Stimulated activated naive CD8-positive, alpha-beta T cell treated with anti-CD3 and anti-CD28 coated beads, Interleukin-15, Interleukin-2, amounts not matched to agents 100 ng/mL and 50 ng/mL, for 24 hours (primary cell): ENCODE data around the gene RTTN.
"Not testable (repeated sequence)": the region's sequence is repeated elsewhere in the genome, so short reads cannot be mapped to it uniquely, and the experiment has no call there.

ENCODE experiments used
- H3K27ac Mint-ChIP-seq: one replicate; pipeline ENCODE4 v1.8.0; 2021; ENCODE audit warnings: mild to moderate bottlenecking, mixed read lengths
- H3K27me3 Mint-ChIP-seq: one replicate; pipeline ENCODE4 v1.8.0; 2021; ENCODE audit warnings: mixed read lengths
- H3K36me3 Mint-ChIP-seq: one replicate; pipeline ENCODE4 v1.8.0; 2021; ENCODE audit warnings: low read depth, mixed read lengths
- H3K4me1 Mint-ChIP-seq: one replicate; pipeline ENCODE4 v1.8.0; 2021; ENCODE audit warnings: low read depth, mixed read lengths
- H3K4me3 Mint-ChIP-seq: one replicate; pipeline ENCODE4 v1.8.0; 2021; ENCODE audit warnings: mild to moderate bottlenecking, mixed read lengths
- H3K9me3 Mint-ChIP-seq: one replicate; pipeline ENCODE4 v1.8.0; 2021; ENCODE audit warnings: mixed read lengths

RTTN gene, protein sequence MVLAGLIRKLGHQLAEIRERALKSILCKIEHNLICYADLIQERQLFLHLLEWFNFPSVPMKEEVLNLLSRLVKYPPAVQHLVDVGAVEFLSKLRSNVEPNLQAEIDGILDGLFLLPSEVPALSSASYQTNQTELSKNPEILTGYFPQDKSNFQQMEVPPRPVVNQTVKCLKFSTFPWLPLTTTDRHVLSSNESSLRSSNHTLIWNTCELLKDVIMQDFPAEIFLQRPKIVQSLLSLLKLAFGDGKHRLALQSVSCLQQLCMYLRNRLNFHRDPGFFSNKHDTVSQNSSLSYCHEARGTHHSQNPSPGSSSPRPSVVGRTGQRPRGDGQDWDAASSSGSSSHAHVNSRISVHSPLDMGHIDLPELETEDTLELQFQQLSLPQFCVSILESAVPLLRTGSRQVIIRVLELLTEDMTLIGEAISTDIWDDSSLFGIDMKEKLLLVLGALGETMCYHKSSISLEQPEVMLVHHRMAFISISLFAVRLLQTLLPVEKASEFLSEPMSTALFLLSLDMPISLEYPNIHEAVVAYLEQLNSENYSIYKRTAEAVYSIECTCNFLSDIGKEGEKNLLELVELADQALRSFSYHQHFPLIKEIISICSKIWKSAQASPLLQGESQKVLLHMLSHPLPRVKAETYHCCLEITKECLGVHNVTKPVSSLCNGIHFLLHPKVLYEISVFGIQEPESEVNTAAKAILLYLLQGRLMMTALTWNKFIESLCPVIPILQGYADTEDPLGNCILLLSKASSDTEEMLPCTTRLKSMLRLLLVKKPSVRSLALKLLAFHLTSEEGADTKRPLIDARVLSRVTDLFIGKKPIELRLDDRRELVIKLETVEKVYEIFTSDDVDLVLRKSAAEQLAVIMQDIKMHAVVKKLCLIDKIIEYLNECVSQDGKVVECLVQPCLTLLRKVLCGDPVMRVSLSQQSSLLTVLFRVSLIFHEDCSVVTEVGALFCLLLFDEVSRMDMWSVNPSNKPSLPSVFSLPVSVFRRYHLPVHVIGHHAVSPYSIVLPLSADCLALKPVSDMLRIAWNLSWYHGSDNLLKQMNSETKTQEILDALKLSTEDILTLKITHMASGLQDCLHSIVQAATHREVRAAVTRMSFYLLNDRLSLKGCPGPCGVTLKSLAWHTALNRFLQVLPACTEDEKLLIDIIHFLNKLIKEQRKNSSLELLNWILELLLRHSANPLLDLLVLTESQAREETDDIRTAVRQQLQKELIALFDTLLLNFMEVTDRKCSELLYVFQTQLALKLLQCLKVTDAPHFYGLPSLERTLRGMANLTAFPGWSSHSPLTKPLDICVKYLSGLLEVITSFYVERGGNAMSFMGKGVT (N-terminal part only)

DNA sequence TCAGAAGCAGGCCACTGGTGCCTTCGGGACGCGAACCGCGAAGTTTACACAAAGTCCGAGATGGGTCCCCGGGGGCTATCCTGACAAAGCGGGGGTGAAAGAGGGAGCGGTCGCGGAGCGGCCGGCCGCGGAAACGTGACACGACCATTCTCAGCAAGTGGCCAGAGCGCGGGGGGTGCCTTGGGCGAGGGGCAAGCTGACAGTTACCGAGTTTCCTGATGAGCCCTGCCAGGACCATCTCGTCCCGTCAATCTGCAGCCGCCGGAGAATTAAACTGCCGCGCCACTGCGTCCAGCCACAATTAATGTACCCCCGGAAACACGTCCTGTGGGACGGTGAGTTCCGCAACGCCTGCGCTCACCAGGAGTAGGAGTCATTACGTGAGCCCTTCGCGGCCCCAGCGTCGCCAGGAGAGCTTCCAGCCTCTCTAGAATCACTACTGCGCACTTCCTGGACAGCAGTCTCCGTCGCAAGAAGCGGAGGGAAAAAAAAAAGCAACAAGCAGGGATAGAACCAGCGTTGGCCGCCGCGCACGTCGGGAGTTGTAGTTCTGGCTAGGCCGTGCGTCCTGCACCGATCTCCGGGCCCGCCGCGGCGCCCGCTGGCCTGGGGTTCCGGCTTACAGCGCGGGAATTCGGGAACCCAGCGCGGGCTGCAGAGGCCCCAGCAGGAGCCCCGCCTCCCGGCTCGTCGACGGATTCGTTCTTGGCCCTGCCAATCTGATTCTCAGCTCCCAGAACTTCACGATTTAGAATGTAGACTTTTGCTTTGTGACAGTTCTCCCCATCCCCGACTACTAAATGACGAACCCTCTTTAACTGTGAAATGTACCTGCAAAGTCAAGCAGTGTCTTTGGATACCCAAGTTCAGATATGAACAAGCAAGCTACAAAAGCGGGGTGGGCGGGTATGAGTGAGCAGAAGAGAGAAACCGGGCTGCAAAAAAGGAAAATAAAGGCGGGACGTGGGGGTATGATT is at the start of gene RTTN:
Gene RTTN, minus strand, starts transcription at position 267 of the 977 bp plus-strand sequence. Its CDS starts 29 bp downstream, at position 238.
- Mint-ChIP-seq H3K27me3 (no peaks in the 10 kb centered on the region), H3K36me3 (peaks cover 17% of the 10 kb centered on the region), H3K4me1 (peaks cover 27% of the 10 kb centered on the region), H3K27ac (peak within 1 kb of the TSS; percentile 100), H3K4me3 (peak within 1 kb of the TSS; percentile 99), H3K9me3 (no peaks in the 10 kb centered on the region)

DNA sequence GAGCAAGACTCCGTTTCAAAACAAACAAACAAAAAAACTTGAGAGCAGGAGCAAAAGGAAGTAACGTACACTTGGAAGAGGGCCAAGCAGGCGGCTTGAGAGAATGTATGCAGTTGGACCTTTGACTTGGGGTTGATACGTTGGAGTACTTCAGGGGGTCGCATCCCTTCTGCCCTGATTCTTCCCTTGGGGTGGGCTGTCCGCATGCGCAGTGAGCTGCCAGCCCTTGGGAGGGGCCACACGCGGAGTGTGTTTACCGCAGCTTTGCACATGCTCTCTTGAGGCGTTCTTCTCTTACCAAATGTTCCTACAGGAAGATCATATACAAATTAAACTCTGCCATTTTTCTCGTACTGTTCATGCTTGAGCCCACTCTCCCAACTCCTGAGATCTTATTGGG is 45.3 kb upstream of the RTTN start:
- H3K36me3 Mint-ChIP-seq = no peaks in the 10 kb centered on the region
- no peak overlapping the region for H3K4me3 Mint-ChIP-seq

DNA sequence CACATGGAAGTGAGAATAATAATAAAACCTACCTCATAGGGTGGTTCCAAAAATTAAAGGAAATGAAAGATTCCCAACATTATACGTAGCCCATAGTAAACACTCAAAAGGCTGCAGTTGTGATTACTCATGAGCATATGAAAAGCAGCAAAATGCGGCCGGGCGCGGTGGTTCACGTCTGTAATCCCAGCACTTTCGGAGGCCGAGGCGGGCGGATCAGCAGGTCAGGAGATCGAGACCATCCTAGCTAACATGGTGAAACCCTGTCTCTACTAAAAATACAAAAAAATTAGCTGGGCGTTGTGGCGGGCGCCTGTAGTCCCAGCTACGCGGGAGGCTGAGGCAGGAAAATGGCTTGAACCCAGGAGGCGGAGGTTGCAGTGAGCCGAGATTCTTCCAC is 44.4 kb upstream of the RTTN start:
- H3K27me3 Mint-ChIP-seq, H3K36me3 Mint-ChIP-seq, H3K27ac Mint-ChIP-seq, H3K4me1 Mint-ChIP-seq, H3K9me3 Mint-ChIP-seq, H3K4me3 Mint-ChIP-seq: not testable (repeated sequence)

More for the DNA sequence above, 45.3 kb upstream of the RTTN start:
- peaks cover 4% of the 10 kb centered on the region for H3K27me3 Mint-ChIP-seq
- no peak overlapping the region for H3K27ac Mint-ChIP-seq
- no peaks in the 10 kb centered on the region for H3K9me3 Mint-ChIP-seq
- no peaks in the 10 kb centered on the region for H3K4me1 Mint-ChIP-seq

DNA sequence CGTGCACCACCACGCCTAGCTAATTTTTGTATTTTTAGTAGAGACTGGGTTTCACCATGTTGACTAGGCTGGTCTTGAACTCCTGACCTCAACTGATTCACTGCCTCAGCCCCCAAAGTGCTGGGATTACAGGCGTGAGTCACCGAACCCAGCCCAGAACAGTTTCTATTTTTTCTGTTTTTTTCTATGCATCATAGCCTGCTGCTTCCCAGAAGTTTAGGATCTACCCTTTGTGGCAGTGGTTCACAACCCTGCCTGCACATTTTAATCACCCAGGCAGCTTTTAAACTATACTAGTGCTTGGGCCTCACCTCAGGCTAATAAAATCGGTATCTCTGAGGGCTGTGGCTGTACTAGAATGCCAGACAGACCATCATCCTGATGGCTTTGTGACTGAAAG is 43.6 kb upstream of the RTTN start:
- Mint-ChIP-seq H3K27me3 (no peaks in the 10 kb centered on the region), H3K9me3 (no peaks in the 10 kb centered on the region), H3K4me3 (no peak overlapping the region), H3K4me1 (no peaks in the 10 kb centered on the region), H3K27ac (no peak overlapping the region), H3K36me3 (no peaks in the 10 kb centered on the region)

DNA sequence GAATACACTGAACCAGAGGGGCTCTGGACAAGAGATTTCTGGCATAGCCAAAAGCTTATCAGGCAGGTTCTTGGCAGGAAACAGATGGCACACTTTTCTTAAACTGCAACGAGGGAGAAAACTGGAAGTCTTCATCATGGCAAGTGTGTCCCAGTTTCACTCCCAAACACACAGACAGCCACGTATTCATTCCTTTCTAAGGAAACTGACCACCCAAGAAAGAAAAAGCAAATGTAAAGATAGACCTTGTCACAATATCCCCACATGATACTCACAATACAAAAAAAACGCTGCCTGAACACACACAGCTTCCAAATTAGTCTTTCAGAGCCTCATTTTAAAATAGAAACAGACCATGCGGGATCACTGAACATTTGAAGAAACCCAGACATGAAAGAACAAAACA is 40.6 kb upstream of the RTTN start:
- Mint-ChIP-seq H3K36me3 (no peaks in the 10 kb centered on the region), H3K27me3 (peaks cover 6% of the 10 kb centered on the region), H3K4me3 (no peak overlapping the region), H3K9me3 (no peaks in the 10 kb centered on the region), H3K4me1 (no peaks in the 10 kb centered on the region), H3K27ac (no peak overlapping the region)

DNA sequence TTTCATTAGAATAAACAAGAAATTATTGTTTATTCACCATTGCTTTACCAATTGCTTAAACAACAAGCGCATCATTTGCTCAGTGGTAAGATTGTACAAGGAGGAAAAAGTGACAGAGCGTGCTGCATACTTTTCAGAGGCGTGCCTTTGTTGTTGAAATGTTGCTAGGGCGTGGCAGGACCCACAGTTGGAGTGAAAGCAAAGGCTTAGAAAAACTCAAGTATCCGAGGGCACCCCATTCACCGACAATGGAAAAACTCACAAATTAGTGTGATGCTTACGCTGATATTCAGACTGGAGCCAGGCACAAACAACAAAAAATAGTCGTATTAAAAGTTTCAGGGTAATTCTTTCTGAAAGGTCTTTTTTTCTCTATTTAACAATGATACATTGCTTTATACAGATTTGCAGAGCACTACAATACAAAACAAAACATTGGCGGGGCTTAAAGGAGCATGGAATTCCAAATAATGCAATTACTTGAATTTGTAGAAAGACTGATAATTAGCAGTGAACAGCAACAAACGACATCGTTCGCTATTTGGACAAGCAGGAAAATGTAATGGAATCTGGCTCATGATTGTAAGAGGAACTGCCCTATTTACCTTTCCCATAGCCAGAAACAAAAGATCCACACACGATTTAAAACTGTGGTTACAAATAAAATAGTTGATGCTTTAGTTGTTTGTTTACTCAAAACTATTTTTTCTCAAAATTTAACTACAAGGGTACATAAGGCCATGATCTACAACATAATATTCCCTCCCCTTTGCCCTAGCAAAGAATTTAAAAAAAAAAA is 37.8 kb upstream of the RTTN start:
- H3K27me3 Mint-ChIP-seq = peaks cover 16% of the 10 kb centered on the region
- H3K27ac Mint-ChIP-seq = no peak overlapping the region
- H3K4me1 Mint-ChIP-seq = no peaks in the 10 kb centered on the region
- no peaks in the 10 kb centered on the region for H3K36me3 Mint-ChIP-seq
- H3K9me3 Mint-ChIP-seq = no peaks in the 10 kb centered on the region
- H3K4me3 Mint-ChIP-seq = no peak overlapping the region

DNA sequence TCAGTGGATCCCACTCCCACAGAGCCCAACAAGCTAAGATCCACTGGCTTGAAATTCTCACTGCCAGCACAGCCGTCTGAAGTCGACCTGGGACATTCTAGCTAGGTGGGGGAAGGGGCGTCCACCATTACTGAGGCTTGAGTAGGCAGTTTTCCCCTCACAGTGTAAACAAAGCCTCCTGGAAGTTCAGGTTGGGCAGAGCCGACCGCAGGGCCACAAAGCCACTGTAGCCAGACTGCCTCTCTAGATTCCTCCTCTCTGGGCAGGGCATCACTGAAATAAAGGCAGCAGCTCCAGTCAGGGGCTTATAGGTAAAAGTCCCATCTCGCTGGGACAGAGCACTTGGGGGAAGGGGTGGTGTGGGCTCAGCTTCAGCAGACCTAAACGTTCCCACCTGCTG is 31.4 kb upstream of the RTTN start:
- H3K27me3 Mint-ChIP-seq = peaks cover 34% of the 10 kb centered on the region
- H3K36me3 Mint-ChIP-seq, H3K9me3 Mint-ChIP-seq, H3K4me1 Mint-ChIP-seq, H3K27ac Mint-ChIP-seq, H3K4me3 Mint-ChIP-seq: not testable (repeated sequence)

DNA sequence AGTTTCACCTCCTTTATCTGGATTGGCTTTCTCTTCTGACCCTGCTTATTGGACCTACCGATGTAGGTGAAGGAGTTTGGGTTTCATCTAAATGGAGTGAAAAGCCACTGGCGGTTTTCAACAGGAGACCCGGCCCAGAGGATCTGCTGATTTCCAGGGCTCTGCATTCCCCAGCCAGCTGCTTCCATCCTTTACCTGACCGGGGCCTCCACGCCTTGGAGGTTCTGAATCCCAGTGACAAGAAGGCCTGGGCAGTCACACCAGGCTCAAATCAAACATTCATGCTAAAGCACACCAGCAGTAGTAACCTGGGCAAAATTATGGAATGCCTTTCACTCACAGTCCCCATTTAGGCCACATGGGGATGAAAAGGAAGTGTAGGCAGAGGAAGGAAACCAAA is 30.0 kb upstream of the RTTN start:
- Mint-ChIP-seq H3K27me3 (peaks cover 28% of the 10 kb centered on the region), H3K27ac (no peak overlapping the region), H3K36me3 (no peaks in the 10 kb centered on the region), H3K4me1 (no peaks in the 10 kb centered on the region), H3K9me3 (no peaks in the 10 kb centered on the region), H3K4me3 (no peak overlapping the region)

DNA sequence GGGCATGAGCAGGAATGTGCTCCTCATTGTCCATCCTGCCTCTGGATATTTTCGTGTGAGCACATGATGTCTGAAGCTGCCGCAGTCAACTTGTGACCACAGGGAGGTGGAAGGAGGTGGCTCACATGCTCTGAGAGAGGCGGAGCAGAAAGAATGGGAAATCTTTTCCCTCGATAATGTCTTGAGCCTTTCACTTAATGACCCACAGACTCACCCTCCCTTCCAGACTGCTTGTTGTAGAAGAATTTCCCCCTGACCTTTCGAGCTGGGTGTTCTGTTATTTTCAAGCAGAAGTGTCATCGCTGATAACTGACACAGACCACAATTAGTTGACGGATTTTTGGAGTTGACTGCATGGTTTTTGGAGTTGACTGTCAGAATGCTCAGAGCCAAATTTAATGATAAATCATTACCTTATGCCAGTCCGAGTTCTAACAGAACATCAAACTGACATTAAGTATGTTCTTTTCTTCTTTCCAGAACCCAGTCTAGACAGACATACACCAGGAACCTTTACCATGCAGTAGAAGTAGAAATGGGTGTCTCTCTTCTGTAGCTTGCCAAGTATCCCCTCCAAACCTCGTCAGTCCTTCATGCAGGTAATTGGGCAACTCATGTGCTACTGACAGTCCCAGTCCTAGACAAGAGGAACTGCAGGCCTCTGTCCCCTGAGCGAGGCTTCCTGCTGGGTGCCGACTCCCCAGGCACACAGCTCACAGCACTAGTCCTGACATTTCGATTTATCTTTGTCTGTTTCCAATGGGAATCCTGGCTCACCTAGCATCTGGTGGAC is 29.4 kb upstream of the RTTN start:
- H3K4me3 Mint-ChIP-seq = no peak overlapping the region
- H3K9me3 Mint-ChIP-seq = no peaks in the 10 kb centered on the region
- no peak overlapping the region for H3K27ac Mint-ChIP-seq
- H3K36me3 Mint-ChIP-seq = no peaks in the 10 kb centered on the region
- peaks cover 29% of the 10 kb centered on the region for H3K27me3 Mint-ChIP-seq
- H3K4me1 Mint-ChIP-seq = no peaks in the 10 kb centered on the region

DNA sequence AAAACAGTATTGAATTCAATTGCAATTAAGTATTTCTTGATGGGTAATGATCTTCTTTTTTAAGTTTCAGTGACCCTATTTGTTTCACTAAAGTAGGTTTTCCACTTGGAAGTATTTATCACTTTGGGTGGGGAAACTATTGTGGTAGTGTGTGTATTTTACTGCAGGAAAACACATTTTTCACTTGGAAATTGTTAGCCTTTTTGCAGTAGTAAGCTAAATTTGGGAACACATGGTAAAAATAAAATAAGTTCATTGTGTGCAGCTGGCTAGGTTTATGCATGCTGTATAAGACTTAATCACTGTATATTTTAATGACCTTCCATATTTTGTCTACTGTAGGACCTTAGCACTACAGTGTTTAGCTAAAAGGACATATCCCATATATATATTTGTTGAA is 28.5 kb upstream of the RTTN start:
- no peaks in the 10 kb centered on the region for H3K36me3 Mint-ChIP-seq
- H3K9me3 Mint-ChIP-seq = no peaks in the 10 kb centered on the region
- no peak overlapping the region for H3K27ac Mint-ChIP-seq
- H3K4me1 Mint-ChIP-seq = no peaks in the 10 kb centered on the region
- H3K4me3 Mint-ChIP-seq = no peak overlapping the region
- peaks cover 28% of the 10 kb centered on the region for H3K27me3 Mint-ChIP-seq

DNA sequence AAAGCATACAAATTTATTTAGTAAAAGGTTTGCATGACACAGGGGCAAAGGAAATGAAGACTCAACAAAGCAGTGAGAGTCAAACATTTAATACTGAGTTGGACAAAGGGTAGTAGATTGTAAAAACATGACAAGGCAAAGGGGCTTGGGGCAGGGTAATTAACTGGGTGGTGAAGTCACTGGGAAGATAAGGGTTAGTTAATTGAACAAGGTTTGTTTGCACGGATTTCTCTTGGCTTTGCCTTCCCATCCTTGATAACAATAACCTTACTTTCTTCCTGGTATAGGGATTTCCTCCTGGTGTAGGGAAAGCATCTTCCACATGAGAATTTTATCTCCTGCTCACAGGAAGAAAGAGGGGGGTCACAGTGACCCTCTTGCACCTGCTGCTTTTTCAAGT is 26.8 kb upstream of the RTTN start:
- peaks cover 1% of the 10 kb centered on the region for H3K9me3 Mint-ChIP-seq
- no peaks in the 10 kb centered on the region for H3K4me1 Mint-ChIP-seq
- peaks cover 19% of the 10 kb centered on the region for H3K27me3 Mint-ChIP-seq
- no peak overlapping the region for H3K27ac Mint-ChIP-seq
- H3K36me3 Mint-ChIP-seq = no peaks in the 10 kb centered on the region
- H3K4me3 Mint-ChIP-seq = no peak overlapping the region

DNA sequence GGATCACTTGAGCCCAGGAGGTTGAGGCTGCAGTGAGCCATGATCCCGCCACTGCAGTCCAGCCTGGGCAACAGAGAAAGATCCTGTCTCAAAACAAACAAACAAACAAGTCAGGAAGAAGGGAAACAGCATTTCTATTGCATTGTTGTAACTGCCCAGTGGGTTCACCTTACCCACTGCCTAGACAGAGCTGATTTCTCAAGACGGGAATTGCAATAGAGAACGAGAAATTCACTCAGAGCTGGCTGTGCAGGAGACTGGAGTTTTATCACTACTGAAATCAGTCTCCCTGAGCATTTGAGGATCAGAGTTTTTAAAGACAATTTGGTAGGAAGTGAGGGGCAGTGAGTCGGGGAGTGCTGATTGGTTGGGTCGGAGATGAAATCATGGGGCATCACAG is 24.2 kb upstream of the RTTN start:
- H3K4me1 Mint-ChIP-seq = no peaks in the 10 kb centered on the region
- H3K4me3 Mint-ChIP-seq = no peak overlapping the region
- H3K27ac Mint-ChIP-seq = no peak overlapping the region
- H3K36me3 Mint-ChIP-seq = no peaks in the 10 kb centered on the region
- peaks cover 8% of the 10 kb centered on the region for H3K9me3 Mint-ChIP-seq
- peaks cover 15% of the 10 kb centered on the region for H3K27me3 Mint-ChIP-seq

DNA sequence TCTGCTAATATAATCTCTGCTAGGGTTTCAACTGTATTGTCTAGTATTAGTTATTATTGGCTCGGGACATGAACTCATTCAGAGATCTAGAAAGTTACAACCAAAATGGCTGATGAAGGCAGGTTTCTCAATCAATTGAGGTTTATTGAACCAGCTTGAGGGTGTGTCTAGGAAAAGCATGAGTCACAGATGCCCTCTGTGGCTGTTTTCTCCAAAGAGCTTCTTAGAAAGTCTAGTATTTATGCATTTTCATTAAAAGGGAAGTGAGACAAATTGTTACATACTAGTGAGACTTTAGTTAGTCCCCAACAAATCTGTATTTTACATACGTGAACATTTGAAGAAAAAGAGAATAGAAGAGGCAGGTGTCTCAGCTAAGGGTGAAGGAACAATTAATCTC is 23.0 kb upstream of the RTTN start:
- H3K9me3 Mint-ChIP-seq = peaks cover 8% of the 10 kb centered on the region
- no peaks in the 10 kb centered on the region for H3K4me1 Mint-ChIP-seq
- H3K4me3 Mint-ChIP-seq = no peak overlapping the region
- H3K27ac Mint-ChIP-seq = no peak overlapping the region
- H3K36me3 Mint-ChIP-seq = no peaks in the 10 kb centered on the region
- peaks cover 15% of the 10 kb centered on the region for H3K27me3 Mint-ChIP-seq
